HL-60 (cell line): ENCODE data around the gene GRID2.

ENCODE experiments used
- CTCF ChIP-seq: IDR thresholded peaks from one replicate; pipeline ENCODE4 v1.5.1; 2011; ENCODE audit warnings: low read length, control low read depth, inconsistent platforms; ENCODE audit not compliant: insufficient read depth
- GABPA ChIP-seq: IDR thresholded peaks from 2 replicates; pipeline ENCODE4 v1.6.1; 2012; ENCODE audit warnings: low read depth
- POLR2AphosphoS5 ChIP-seq: IDR thresholded peaks from 2 replicates; pipeline ENCODE4 v1.6.1; 2012; ENCODE audit warnings: low read depth
- SPI1 ChIP-seq: IDR thresholded peaks from 2 replicates; pipeline ENCODE4 v1.6.1; 2012; ENCODE audit warnings: low read depth, mild to moderate bottlenecking, borderline replicate concordance

GRCh38 chr4:93659629-93660028, 1355.9 kb downstream of the GRID2 start:
- TF ChIP-seq CTCF = no peak
- TF ChIP-seq POLR2AphosphoS5 = no peak
- TF ChIP-seq GABPA = no peak
- TF ChIP-seq SPI1 = no peak
